ENCODE data around the gene BICRAL.

Gene BICRAL

GRCh38 chr6:42746463-42747391 lies 35.1 kb upstream of the BICRAL start:
- Histone ChIP-seq H3K4me1 (ENCODE audit: insufficient read depth, low read length) (peaks cover 7% of the 10 kb centered on the region), H3K36me3 (ENCODE audit: insufficient read depth, low read length) (no peaks in the 10 kb centered on the region), H3K9ac (ENCODE audit: low read depth, low read length) (peak overlapping the region; percentile 94), H3K4me3 (ENCODE audit: low read length) (peak overlapping the region; percentile 87), H3K27ac (ENCODE audit: low read depth, low read length) (peak overlapping the region; percentile 99), H3K9me3 (ENCODE audit: insufficient read depth, low read depth, low read length) (no peaks in the 10 kb centered on the region), H3K27me3 (ENCODE audit: insufficient read depth, low read length) (no peaks in the 10 kb centered on the region)
- WGBS: under 1% methylated on average over 54 of the region's 55 CpGs

GRCh38 chr6:42748203-42748898 lies 33.5 kb upstream of the BICRAL start:
- Histone ChIP-seq H3K27me3 (ENCODE audit: insufficient read depth, low read length) (no peaks in the 10 kb centered on the region), H3K36me3 (ENCODE audit: insufficient read depth, low read length) (no peaks in the 10 kb centered on the region), H3K9me3 (ENCODE audit: insufficient read depth, low read depth, low read length) (no peaks in the 10 kb centered on the region), H3K4me3 (ENCODE audit: low read length) (no peak overlapping the region), H3K9ac (ENCODE audit: low read depth, low read length) (no peak overlapping the region), H3K4me1 (ENCODE audit: insufficient read depth, low read length) (peaks cover 7% of the 10 kb centered on the region), H3K27ac (ENCODE audit: low read depth, low read length) (no peak overlapping the region)
- WGBS: 83% methylated on average over 8 of the region's 8 CpGs

DNA sequence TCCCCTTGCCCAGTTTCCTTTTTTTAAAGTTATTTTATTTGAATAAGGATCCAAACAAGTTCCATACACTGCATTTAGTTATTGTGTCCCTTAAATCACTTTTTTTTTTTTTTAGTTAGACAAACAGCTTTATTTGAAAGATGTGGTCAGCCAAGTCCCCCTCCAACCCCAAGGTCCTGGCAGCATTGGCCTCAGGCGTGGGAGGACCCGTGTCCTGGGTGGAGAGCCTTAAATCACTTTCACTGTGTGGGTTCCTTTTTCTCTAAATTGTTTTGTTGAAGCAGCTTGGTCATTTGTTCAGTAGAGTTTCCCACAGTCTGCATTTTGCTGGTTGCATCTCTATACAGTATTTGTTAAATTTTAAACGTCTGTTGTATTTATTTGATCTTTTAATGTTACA lies 30.8 kb upstream of the BICRAL start:
- 92% methylated on average over 3 of the region's 3 CpGs for WGBS
- no peak overlapping the region for H3K27ac ChIP-seq (ENCODE audit: low read depth, low read length)
- H3K4me1 ChIP-seq (ENCODE audit: insufficient read depth, low read length): peaks cover 14% of the 10 kb centered on the region
- H3K27me3 ChIP-seq (ENCODE audit: insufficient read depth, low read length): no peaks in the 10 kb centered on the region
- H3K9ac ChIP-seq (ENCODE audit: low read depth, low read length): no peak overlapping the region
- H3K9me3 ChIP-seq (ENCODE audit: insufficient read depth, low read depth, low read length): no peaks in the 10 kb centered on the region
- H3K4me3 ChIP-seq (ENCODE audit: low read length): no peak overlapping the region
- H3K36me3 ChIP-seq (ENCODE audit: insufficient read depth, low read length): no peaks in the 10 kb centered on the region

DNA sequence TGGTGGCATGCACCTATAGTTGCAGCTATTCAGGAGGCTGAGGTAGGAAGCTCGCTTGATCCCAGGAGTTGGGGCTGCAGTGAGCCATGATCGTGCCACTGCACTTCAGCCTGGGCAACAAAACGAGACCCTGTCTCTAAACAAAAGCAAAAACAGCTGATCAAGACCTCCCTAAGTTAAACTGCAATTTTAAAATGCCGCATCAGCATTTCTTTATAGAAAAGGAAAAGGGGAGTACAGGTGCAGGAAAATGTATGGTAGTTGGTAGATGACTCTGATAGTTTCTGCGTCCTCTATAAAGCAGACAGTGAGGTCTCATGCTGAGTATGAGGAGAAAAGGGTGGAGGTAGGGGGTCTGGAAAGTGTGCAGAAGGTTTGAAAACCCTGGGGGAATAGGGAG lies 27.1 kb upstream of the BICRAL start:
- Histone ChIP-seq H3K9ac (ENCODE audit: low read depth, low read length) (no peak overlapping the region), H3K9me3 (ENCODE audit: insufficient read depth, low read depth, low read length) (no peaks in the 10 kb centered on the region), H3K4me1 (ENCODE audit: insufficient read depth, low read length) (peaks cover 25% of the 10 kb centered on the region), H3K27ac (ENCODE audit: low read depth, low read length) (no peak overlapping the region), H3K4me3 (ENCODE audit: low read length) (no peak overlapping the region), H3K27me3 (ENCODE audit: insufficient read depth, low read length) (no peaks in the 10 kb centered on the region), H3K36me3 (ENCODE audit: insufficient read depth, low read length) (peaks cover 4% of the 10 kb centered on the region; the same call in 1 of the 2 replicates)
- WGBS: 90% methylated on average over 5 of the region's 5 CpGs

DNA sequence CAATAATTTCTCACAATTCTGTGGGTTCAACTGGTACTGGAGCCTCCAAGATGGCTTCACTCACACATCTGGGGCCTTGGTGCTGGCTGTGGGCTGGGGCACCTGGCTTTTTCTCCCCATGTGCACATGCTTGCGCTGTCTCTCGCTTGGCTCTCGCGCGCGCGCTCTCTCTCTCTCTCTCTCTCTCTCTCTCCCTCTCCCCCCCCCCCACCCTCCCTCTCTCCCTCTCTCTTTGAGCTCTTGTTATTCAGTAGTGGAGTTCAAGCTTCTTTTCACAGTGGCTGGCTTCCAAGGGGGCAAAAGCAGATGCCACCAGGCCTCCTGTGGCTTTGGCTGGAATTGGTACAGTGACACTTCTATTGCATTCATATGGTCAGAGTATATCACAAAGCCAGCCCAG lies 25.1 kb upstream of the BICRAL start:
- WGBS: 23% methylated on average over 4 of the region's 7 CpGs
- Histone ChIP-seq H3K36me3 (ENCODE audit: insufficient read depth, low read length) (peaks cover 4% of the 10 kb centered on the region; the same call in 1 of the 2 replicates), H3K4me3 (ENCODE audit: low read length) (no peak overlapping the region), H3K9me3 (ENCODE audit: insufficient read depth, low read depth, low read length) (no peaks in the 10 kb centered on the region), H3K27me3 (ENCODE audit: insufficient read depth, low read length) (no peaks in the 10 kb centered on the region), H3K9ac (ENCODE audit: low read depth, low read length) (no peak overlapping the region), H3K27ac (ENCODE audit: low read depth, low read length) (peak overlapping the region; percentile 57; the same call in 1 of the 2 replicates), H3K4me1 (ENCODE audit: insufficient read depth, low read length) (peaks cover 26% of the 10 kb centered on the region)

DNA sequence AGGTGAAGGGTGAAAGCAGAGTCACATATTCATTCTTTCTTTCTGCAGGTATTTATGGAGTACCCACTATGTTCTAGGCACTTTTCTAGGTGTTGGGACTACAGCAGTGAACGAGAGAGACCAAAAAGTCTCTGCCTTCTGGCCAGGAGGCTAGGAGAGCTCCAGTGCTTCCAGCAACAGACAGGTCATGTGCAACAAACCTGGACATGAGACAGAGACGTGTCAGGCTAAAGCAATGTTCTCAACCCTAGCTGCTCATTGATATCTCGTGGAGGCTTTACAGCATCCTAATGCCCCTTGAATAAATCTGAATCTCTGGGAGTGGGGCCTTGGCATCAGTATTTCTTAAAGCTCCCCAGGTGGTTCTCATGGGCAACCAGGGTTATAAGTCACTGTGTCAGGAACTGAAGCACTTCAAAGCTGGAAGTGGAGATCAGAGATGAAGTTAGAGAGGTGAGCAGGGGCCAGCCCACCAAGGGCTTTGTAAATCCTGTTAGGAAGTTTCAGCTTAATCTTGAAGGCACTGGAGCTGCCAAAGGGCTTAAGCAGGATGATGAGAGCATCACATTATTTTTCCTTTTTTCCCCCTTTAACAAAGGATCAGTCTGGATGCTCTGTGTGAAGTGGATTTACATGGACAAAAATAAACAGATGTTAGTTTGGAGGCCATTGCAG lies 23.0 kb upstream of the BICRAL start:
- Histone ChIP-seq H3K4me3 (ENCODE audit: low read length) (no peak overlapping the region), H3K9ac (ENCODE audit: low read depth, low read length) (no peak overlapping the region), H3K9me3 (ENCODE audit: insufficient read depth, low read depth, low read length) (no peaks in the 10 kb centered on the region), H3K27ac (ENCODE audit: low read depth, low read length) (no peak overlapping the region), H3K4me1 (ENCODE audit: insufficient read depth, low read length) (peaks cover 31% of the 10 kb centered on the region), H3K27me3 (ENCODE audit: insufficient read depth, low read length) (no peaks in the 10 kb centered on the region), H3K36me3 (ENCODE audit: insufficient read depth, low read length) (peaks cover 4% of the 10 kb centered on the region; the same call in 1 of the 2 replicates)
- WGBS: 94% methylated on average over 3 of the region's 3 CpGs

GRCh38 chr6:42761287-42762067 lies 20.4 kb upstream of the BICRAL start:
- Histone ChIP-seq H3K4me3 (ENCODE audit: low read length) (no peak overlapping the region), H3K36me3 (ENCODE audit: insufficient read depth, low read length) (peaks cover 4% of the 10 kb centered on the region; the same call in 1 of the 2 replicates), H3K9ac (ENCODE audit: low read depth, low read length) (peak overlapping the region; percentile 45; the same call in 1 of the 2 replicates), H3K4me1 (ENCODE audit: insufficient read depth, low read length) (peaks cover 24% of the 10 kb centered on the region), H3K9me3 (ENCODE audit: insufficient read depth, low read depth, low read length) (no peaks in the 10 kb centered on the region), H3K27ac (ENCODE audit: low read depth, low read length) (no peak overlapping the region), H3K27me3 (ENCODE audit: insufficient read depth, low read length) (no peaks in the 10 kb centered on the region)
- 92% methylated on average over 8 of the region's 8 CpGs for WGBS

GRCh38 chr6:42762426-42762859 lies 19.4 kb upstream of the BICRAL start:
- peaks cover 4% of the 10 kb centered on the region; the same call in 1 of the 2 replicates for H3K36me3 ChIP-seq (ENCODE audit: insufficient read depth, low read length)
- H3K4me3 ChIP-seq (ENCODE audit: low read length): no peak overlapping the region
- no peak overlapping the region for H3K9ac ChIP-seq (ENCODE audit: low read depth, low read length)
- H3K27ac ChIP-seq (ENCODE audit: low read depth, low read length): no peak overlapping the region
- no peaks in the 10 kb centered on the region for H3K9me3 ChIP-seq (ENCODE audit: insufficient read depth, low read depth, low read length)
- H3K4me1 ChIP-seq (ENCODE audit: insufficient read depth, low read length): peaks cover 18% of the 10 kb centered on the region
- 98% methylated on average over 2 of the region's 3 CpGs for WGBS
- no peaks in the 10 kb centered on the region for H3K27me3 ChIP-seq (ENCODE audit: insufficient read depth, low read length)

DNA sequence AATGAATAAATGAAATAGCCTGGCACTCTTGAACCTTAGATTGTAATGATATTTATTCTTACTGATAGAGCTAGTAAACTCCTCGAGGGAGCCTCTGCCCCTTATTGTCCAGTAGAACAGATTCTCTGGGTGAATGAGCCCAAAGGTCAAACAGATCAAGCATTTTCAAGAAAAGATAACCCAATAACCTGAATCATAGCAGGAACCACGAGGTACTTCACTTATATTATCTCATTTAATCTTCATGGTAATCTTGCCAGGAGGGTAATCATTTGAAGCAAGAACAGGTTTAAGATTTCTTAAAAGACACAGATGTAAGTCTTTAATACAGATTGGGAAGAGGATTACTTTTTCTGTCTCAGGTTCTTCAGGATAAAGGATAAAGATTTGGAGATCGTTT lies 18.9 kb upstream of the BICRAL start:
- H3K4me1 ChIP-seq (ENCODE audit: insufficient read depth, low read length): peaks cover 13% of the 10 kb centered on the region
- WGBS: 95% methylated on average over 2 of the region's 3 CpGs
- H3K27me3 ChIP-seq (ENCODE audit: insufficient read depth, low read length): no peaks in the 10 kb centered on the region
- H3K4me3 ChIP-seq (ENCODE audit: low read length): no peak overlapping the region
- H3K9me3 ChIP-seq (ENCODE audit: insufficient read depth, low read depth, low read length): no peaks in the 10 kb centered on the region
- no peak overlapping the region for H3K27ac ChIP-seq (ENCODE audit: low read depth, low read length)
- H3K36me3 ChIP-seq (ENCODE audit: insufficient read depth, low read length): peaks cover 4% of the 10 kb centered on the region; the same call in 1 of the 2 replicates
- H3K9ac ChIP-seq (ENCODE audit: low read depth, low read length): no peak overlapping the region

GRCh38 chr6:42764911-42765648 lies 16.8 kb upstream of the BICRAL start:
- Histone ChIP-seq H3K27ac (ENCODE audit: low read depth, low read length) (no peak overlapping the region), H3K9me3 (ENCODE audit: insufficient read depth, low read depth, low read length) (no peaks in the 10 kb centered on the region), H3K27me3 (ENCODE audit: insufficient read depth, low read length) (no peaks in the 10 kb centered on the region), H3K4me1 (ENCODE audit: insufficient read depth, low read length) (peaks cover 10% of the 10 kb centered on the region), H3K36me3 (ENCODE audit: insufficient read depth, low read length) (no peaks in the 10 kb centered on the region), H3K9ac (ENCODE audit: low read depth, low read length) (no peak overlapping the region), H3K4me3 (ENCODE audit: low read length) (no peak overlapping the region)
- 88% methylated on average over 9 of the region's 9 CpGs for WGBS

All from HUES64 (cell line).